ENCODE results near the gene ZNF518B.

- TF ChIP-seq CTCF (IDR thresholded peaks at IDR 0.05) (no peak), POLR2A (IDR thresholded peaks at IDR 0.05) (no peak), POLR2AphosphoS5 (IDR thresholded peaks at IDR 0.05) (no peak)
Measured at GRCh38 chr4:10417740-10418139, 39.5 kb downstream of the ZNF518B start.

Data from breast epithelium (tissue), 3 donors.